GM21717 (cell line): ENCODE results near the gene GRIN2C.
"Not testable (repeated sequence)": the region's sequence is repeated elsewhere in the genome, so short reads cannot be mapped to it uniquely, and the experiment has no call there.

ENCODE experiments used
- ATAC-seq: cut with Tn5 transposase; IDR thresholded peaks from one replicate; pipeline ENCODE4 v1.9.1; 2021; ENCODE audit warnings: mild to moderate bottlenecking, moderate library complexity; ENCODE audit not compliant: unreplicated experiment

Gene GRIN2C

DNA sequence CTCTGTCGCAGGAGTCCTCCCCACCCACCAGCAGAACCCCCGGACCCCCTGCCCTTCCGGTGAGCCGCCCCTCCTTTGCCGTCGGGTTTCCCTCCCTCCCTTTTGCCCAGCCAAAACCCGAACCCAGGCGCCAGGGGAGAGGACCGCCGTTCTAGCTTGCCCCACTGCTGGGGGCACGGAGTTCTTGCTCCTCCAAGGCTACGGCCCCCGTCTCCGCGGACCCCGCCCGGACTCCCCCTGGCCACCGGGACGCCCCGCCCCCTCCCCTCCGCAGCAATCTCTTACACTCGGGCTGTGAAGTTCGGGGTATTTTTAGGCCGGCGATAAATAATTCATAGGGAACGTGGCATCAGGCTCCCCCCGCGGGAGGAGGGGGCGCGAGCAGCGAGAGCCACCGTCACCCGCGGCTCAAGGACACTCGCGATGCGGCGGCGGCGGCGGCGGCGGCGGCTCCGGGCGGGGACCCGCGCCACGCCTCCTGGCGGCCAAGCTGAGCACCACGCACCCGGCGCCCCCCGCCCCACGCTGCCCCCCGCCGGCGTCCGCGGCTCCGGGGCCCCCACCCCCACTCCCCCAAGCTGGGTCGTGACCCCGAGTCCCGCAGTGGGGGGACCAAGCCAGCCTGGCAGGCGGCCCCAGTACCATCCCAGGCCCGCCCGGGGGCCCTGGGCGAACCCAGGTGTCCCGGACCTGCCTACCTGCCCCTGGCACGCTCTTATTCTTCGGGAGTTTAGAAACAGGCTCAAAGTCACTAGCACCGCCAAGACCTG, at the start of gene GRIN2C:
Gene GRIN2C (minus strand): TSS at position 427 of the 770 bp plus-strand sequence. CDS start 4,793 bp downstream, outside the sequence.
- ATAC-seq = no peak

DNA sequence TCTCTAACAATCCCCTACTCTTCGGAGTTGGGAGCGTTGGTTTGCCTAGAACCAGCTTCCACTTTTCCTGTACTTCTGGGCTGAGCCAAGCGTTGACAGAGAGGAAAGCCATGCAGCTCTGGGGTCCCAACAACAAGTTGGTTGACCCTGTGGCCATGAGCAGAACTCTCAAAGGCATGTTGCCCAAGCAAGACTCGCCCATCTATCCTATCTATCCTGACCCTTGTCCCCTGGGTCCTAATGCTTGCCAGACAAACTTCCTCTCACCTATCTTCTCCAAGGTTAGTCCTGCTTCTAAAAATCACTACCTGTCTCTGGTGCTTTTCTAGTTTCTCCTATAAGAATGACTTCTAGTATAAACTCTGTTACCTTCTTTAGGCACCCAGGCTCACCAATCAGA, 49.4 kb upstream of the GRIN2C start:
- not testable (repeated sequence) for ATAC-seq

DNA sequence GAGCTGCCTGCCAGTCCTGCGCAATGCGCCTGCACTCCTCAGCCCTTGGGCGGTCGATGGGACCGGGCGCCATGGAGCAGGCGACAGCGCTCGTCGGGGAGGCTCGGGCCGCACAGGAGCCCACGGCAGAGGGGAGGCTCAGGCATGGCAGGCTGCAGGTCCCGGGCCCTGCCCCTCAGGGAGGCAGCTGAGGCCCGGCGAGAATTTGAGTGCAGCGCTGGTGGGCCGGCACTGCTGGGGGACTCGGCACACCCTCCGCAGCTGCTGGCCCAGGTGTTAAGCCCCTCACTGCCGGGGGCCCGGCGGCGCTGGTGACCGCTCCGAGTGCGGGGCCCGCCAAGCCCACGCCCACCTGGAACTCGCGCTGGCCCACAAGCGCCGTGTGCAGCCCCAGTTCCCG, 47.3 kb upstream of the GRIN2C start:
- no peak for ATAC-seq

DNA sequence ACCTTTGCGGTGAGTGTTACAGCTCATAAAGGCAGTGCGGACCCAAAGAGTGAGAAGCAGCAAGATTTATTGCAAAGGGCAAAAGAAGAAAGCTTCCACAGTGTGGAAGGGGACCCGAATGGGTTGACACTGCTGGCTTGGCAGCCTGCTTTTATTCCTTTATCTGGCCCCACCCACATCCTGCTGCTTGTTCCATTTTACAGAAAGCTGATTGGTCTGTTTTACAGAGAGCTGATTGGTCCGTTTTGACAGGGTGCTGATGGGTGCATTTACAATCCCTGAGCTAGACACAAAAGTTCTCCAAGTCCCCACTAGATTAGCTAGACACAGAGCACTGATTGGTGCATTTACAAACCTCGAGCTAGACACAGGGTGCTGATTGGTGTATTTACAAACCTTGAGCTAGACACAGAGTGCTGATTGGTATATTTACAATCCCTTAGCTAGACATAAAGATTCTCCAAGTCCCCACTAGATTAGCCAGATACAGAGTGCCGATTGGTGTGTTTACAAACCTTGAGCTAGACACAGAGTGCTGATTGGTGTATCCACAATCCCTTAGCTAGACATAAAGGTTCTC, 46.6 kb upstream of the GRIN2C start:
- ATAC-seq = not testable (repeated sequence)

DNA sequence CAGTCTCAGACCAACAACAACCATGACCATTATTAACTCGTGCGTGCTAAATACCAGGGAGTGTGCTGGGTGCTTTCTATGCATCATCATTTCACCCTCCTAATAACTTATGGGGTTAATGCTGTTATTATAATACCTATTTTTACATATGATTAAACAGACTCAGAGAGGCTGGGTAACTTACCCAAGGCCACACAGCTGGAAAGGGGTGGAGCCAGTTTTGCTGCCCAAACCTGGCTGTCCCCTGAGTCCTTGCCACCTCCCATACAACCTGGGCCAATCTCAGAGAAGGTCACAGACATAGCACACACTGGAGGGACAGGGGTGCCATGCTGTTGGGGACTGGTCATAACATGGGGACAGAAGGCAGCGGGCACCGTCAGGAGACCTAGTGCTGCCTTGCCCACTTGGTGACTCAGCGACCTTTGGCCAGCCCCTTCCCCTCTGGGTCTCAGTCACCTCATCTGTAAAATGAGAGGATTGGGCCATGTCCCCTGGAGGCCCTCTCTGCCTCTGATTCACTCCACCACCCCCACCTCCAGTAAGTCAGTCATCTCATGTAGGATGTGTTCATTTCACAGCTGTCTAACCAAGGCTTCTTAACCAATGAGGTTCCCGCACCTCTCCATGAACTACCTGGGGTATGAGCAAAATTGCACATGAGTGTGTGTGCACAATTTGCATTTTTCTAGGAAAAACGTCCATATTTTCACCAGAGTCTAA, 45.2 kb upstream of the GRIN2C start:
- no peak for ATAC-seq

DNA sequence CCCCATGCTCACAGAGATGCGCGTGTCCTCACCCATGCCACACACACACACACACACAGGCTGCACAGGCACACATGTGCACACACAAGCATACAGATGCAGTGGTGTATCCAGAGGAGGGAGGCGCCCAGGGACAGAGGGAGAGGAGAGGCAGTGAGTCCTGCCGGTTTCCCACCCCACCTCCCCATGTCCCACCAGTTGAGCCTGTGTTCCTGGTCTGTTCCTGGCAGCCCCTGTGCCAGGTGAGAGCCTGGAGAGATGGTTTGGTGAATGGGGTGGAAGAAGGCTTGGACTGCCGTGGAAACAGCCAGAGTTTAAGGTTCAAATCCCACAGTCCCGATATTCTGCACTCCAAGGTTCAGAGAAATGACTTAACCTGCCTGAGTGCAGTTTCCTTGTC, 44.0 kb upstream of the GRIN2C start:
- no peak for ATAC-seq

DNA sequence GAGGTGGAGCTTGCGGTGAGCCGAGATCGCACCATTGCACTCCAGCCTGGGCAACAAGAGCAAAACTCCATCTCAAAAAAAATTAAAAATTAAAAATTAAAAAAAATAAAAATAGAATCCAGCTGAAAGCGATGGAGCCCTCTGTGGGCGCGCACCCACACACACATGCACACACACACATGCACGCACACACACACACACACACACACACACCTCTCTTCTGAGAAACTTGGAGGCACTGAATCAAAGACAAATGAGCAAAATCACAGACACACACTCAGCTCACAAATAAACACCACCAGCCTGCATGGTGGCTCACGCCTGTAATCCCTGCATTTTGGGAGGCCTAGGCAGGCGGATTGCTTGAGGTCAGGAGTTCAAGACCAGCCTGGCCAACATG, 43.3 kb upstream of the GRIN2C start:
- ATAC-seq = no peak

DNA sequence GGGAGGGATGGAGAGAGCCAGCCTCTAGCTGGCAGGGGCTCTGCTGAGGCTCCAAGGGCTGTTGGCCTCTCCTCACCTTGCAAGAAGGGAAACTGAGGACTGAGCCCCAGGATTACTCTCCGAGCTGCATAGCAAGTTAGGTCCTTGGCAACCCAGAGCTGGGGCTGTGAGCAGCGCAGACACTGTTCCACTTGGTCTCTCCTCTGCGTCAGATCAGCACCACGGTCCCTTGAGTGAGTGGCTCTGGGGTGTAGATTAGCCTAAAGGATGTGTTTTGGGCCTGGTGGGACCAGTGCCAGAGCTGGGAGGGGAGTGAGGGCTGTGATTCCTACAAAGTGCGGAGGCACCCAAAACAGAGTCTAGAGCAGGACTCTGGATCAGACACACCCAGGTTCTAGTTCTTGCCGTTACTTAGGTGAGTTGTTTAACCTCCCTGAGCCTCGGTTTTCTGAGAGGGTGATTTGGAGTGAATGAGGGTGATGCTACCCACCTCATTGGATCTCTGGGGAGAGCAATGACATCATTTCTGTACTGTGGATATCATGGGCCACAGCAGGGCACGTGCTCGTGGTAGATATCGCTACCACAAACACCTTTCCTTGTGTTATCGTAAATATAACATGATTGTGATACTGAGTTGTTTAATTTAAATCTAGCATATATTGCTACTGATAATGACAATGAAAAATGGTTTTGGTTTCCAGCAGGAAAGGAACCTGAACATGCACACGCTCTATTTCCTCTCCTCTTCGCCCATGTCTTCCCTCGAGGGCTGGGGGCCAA, 41.9 kb upstream of the GRIN2C start:
- no peak for ATAC-seq

DNA sequence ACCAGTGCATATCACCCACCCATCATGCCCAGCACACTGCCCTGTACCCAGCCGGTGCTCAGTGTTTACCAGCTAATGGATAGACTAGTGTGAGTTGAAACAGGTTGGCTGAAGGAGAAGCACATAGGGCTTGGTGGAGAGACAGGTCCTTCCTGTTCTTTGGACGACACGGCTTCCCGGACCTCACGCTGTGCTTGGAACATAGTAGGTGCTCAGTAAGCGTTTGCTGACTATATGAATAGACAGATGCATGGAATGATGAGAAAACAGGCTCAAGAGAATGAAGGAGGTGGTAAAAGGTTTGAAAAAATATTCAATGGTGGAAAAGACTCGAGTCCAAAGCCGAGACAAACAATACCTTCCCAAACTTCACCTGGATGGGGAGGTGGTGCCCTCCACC, 40.5 kb upstream of the GRIN2C start:
- ATAC-seq = no peak

DNA sequence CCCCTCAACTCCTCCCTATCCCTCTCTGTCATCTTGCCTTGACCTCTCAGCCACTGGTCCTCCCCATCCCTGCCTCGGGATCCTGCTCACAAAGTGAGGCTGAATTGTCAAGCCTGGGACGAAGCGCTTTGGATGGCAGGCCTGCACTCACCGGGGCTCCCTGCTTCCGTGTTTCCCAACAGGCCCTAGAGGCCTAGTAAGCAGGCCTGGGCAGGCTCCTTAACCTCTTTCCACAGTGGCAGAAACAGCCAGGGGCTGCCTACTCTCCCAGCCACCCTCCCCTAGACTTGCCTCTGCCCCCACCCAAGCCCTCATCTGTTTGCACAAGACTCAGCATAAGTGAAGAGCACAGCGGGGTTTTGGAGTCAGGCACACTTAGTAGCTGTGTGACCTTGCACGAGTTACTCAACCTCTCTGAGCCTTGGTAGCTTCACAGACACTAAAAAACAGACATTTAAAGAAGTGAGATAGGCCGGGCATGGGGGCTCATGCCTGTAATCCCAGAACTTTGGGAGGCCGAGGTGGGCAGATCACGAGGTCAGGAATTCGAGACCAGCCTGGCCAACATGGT, 38.8 kb upstream of the GRIN2C start:
- ATAC-seq = no peak

DNA sequence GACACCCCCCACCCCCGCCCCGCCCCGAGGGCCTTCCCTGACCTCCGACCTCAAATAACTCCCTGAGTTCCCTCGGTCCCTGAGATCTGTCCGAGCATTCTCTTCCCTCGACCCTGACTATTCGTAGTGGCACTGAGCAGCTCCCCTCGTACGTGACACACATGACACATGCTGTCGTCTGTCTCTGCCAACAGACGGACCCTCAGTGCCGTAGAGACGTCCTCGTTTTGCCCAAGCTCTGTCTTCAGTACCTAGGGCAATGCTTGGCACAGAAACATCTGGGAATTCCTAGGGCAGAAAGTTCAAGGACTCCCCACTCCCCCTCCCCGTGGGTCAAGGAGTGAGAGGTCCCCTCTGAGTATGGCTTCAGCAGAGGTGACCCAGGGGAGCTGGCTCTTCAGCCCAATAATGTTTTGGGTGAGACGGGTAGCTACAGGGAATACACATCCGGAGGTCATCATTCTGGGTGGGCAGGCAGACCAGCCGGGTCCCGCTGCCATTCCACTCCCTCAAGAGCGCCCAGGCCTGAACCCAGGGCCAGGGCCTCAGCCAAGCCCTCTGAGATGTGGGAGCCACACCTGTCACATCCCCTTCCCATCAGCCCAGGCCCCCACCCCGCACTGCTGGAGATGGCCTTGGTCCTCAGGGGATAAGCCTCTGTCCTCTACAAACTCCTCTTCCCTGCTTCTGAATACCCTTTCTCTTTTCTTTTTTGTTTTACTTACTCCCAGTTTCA, 34.4 kb upstream of the GRIN2C start:
- ATAC-seq = no peak

DNA sequence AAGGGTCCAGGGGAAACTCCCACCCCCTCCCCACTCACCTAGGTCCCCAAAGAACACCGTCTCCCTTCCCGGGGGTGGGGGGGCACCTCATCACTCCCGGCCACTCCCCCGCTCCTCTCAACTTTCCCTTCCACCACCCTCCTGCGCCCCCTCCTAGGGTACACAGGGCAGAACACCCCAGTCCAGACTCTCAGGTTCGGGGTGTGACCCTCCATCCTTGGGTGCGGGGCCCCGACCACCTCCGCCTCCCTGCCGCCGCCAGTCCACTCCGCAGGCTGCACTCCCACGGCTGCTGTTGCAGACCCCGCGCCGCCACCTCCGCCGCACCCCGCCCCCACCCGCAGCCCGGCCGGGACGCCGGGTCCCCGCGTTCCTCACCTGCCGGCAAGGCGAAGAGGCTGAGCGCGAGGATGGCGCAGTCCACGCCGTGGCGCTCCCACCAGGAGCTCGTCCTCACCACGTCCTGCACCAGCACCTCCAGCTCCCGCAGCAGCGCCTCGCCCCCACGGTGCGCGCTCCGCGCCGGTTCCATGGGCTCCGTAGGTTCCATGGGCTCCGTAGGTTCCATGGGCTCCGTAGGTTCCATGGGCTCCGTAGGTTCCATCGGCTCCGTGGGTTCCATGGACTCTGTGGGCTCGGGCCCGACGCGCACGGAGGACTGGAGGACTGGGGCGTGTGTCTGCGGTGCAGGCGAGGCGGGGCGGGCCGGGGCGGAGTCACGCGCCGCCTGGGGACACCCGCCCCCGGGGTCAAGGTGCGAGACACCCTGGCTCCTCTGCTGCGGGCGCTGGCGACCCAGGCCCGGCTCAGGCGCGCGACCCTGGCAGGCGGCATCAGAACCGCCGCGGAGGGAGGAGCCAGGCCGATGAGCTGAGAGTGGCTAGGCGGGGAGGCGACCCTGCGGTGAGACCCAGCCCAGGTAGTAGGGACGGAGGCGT, 33.6 kb upstream of the GRIN2C start, which contains the start of gene FADS6:
Gene FADS6 (minus strand): TSS at position 660 of the 938 bp plus-strand sequence. CDS start 38 bp downstream, at position 622.
- ATAC-seq = no peak

DNA sequence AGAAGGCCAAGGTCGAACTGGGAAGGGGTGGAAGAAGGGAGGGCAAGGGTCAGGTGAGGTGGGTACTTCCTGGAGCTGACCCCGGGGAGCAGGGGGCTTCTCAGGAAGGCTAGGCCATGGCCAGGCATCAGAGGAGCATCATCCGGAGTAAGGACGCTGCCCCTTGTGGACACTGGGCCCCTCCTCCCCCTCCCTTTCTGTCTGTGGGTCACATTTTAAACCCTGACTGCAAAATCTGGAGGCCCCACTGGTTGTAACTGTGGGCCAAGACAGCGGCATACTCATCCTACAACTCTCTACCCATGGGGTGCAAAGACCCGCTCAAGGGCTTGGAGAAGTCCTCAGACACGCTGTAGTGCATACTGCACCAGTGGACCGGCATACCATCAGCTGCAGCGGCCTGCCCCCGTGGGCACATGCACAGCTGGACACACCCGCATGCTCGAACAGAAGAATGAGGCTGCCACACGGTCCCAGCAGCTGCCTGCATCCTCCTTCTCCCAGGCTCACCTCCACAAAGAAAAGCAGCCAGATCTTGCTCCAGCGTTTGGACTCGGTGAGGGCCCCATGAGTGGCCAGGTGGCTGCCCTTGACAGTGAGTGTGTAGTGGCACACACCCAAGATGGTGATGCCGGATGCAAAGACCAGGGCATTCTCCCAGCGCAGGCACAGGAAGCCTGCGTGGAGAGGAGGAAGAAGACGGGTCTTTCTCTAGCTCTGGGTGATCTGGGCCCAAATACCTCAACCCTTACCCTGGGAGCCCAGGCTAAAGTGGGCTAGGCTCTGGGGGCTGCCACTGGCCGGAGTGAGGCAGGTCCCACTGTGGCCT, 32.5 kb upstream of the GRIN2C start:
- no peak for ATAC-seq

DNA sequence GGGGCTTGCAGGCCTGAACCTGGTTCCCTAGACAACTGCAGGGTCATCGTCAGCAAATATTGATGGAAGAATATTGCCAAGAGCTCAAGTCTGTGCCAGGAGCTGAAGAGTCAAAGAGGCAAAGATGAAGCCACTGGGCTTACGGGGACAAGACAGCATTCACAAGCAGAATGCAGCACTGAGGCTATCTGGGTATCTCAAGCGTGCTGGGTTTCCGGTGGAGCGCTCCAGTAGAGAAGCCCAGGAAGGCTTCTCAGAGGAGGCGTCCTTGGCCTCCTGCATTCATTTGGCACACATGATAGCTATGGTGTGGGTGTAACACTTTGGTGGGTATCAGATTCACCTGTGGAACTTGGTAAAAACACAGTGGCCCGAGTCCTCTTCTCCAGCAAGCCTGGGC, 30.9 kb upstream of the GRIN2C start:
- ATAC-seq = no peak

DNA sequence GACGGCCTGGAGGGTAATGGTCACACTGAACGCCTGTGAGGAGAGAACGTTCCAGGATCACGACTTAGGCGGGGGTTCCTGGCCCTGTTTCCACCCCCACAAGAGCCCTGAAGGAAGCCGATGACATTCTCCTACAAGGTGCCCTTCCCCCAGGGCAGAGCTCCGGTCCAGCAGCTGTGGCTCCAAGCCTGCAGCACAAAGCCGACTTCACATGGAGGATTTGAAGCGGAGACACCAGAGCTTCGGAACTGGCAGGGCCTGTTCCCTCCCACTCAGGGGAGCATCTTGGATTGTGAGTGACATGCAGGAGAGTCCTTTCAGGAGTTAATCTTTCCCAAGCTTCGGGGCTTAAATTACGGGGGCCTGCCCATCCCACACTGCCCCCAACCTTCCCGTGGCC, 28.8 kb upstream of the GRIN2C start:
- no peak for ATAC-seq

DNA sequence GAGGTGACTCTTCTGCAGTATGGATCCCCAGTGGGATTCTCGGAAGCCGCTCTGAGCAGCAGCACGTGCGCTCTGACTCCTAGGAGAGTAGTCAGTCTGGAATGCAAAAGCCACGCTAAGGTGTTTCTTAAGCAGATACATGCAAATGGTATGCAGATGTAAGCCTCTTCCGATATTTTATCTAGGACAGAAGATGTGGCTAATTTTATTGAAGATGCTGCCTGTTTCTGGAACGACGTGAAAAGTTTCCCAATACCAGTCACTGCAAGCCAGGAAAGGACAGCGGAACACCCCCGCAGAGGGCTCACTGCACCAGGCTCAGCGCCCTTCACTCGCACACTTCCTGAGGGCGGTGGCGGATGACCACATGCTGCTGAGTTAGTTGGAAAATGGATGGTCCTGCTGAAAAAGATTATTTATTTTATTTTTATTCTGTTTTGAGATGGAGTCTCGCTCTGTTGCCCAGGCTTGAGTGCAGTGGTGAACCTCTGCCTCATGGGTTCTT, 23.6 kb upstream of the GRIN2C start:
- no peak for ATAC-seq

DNA sequence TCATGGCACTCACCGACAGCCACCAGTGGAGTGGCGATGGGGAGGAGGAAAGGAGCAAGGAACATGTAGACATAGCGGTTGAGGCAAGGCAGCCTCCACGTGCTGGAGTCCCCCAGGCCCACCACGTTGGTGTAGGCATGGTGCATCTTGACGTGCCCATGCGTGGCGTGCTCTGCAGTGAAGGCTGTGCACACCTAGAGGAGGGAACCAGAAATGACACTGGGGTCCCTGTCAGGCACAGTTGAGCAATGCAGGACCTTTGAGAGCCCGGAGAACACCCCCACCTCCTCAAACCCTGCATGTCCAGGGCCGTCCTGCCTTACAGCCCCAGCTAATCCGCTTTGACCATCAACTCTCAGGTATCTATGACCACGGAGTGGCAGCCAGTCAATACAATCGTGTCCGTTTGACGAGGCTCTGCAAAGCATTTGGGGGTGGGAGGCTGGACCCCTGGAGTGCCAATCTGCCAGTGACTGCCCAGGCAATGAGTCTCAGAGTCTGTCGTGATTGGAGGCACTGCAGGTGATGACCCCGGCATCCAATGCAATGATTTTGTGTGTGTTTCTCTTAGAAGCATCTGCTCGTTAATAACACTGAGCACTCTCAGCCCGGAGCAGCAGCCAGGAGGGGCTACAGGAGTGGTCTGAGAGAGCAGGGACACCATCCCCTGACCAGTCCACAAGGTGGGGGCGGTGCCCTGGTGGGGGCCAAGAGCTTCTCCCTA, 23.0 kb upstream of the GRIN2C start:
- no peak for ATAC-seq
